HG03565 (cell line): ENCODE results near the gene SLC39A8.

Experiments
- ATAC-seq: cut with Tn5 transposase; IDR thresholded peaks from one replicate; pipeline ENCODE4 v1.9.1; 2021; ENCODE audit warnings: mild to moderate bottlenecking, moderate library complexity; ENCODE audit not compliant: unreplicated experiment

The SLC39A8 gene

GRCh38 chr4:102342404-102343074 is 2.7 kb downstream of the SLC39A8 start:
- ATAC-seq, result no peak

GRCh38 chr4:102341201-102341600 is 4.1 kb downstream of the SLC39A8 start:
- ATAC-seq, result no peak

- ATAC-seq, result no peak
These were observed 6.3 kb downstream of the SLC39A8 start for GRCh38 chr4:102339018-102339417.

- no peak for ATAC-seq
These were observed 6.9 kb downstream of the SLC39A8 start for GRCh38 chr4:102338405-102338804.

- no peak for ATAC-seq
These were observed 9.7 kb downstream of the SLC39A8 start for GRCh38 chr4:102335616-102336015.

- ATAC-seq, result no peak
These were observed 10.7 kb downstream of the SLC39A8 start for GRCh38 chr4:102334624-102335023.

- no peak for ATAC-seq
These were observed 11.5 kb downstream of the SLC39A8 start for GRCh38 chr4:102333787-102334186.

GRCh38 chr4:102328045-102328444 is 17.2 kb downstream of the SLC39A8 start:
- no peak for ATAC-seq

- ATAC-seq, result no peak
These were observed 18.3 kb downstream of the SLC39A8 start for GRCh38 chr4:102326951-102327350.

GRCh38 chr4:102324730-102325129 is 20.6 kb downstream of the SLC39A8 start:
- no peak for ATAC-seq

- ATAC-seq, result no peak
These were observed 22.5 kb downstream of the SLC39A8 start for GRCh38 chr4:102322736-102323135.

- ATAC-seq, result peak; percentile 90
These were observed 23.9 kb downstream of the SLC39A8 start for GRCh38 chr4:102321260-102321995.

- no peak for ATAC-seq
These were observed 25.7 kb downstream of the SLC39A8 start for GRCh38 chr4:102319594-102319993.

GRCh38 chr4:102318526-102318925 is 26.8 kb downstream of the SLC39A8 start:
- no peak for ATAC-seq

- no peak for ATAC-seq
These were observed 27.2 kb downstream of the SLC39A8 start for GRCh38 chr4:102318105-102318504.

GRCh38 chr4:102317459-102317858 is 27.8 kb downstream of the SLC39A8 start:
- ATAC-seq, result no peak

GRCh38 chr4:102316585-102316984 is 28.7 kb downstream of the SLC39A8 start:
- no peak for ATAC-seq

GRCh38 chr4:102315532-102315931 is 29.8 kb downstream of the SLC39A8 start:
- no peak for ATAC-seq

GRCh38 chr4:102312417-102312816 is 32.9 kb downstream of the SLC39A8 start:
- no peak for ATAC-seq

- ATAC-seq, result no peak
These were observed 33.4 kb downstream of the SLC39A8 start for GRCh38 chr4:102311912-102312311.

GRCh38 chr4:102311407-102311806 is 33.9 kb downstream of the SLC39A8 start:
- ATAC-seq, result no peak

GRCh38 chr4:102308032-102308799 is 37.1 kb downstream of the SLC39A8 start:
- no peak for ATAC-seq
